Left lung (tissue), 10 donors: ENCODE data around the gene MEIS1. TPM values are rescaled to one million over a fixed set of nuclear protein-coding genes. Genes with fewer than 3 reads are reported as not detected.

Experiments
- ATAC-seq: fragments of 200-7000 bp; cut with Tn5 transposase; one replicate; pipeline ENCODE4 v1.9.1; 2020; ENCODE audit warnings: moderate library complexity
- DNase-seq, 4 donors: peaks; one replicate each; pipeline ENCODE4 v3.0.0-alpha.2; 2013 to 2020
- H3K27ac ChIP-seq, 2 donors: fragments of 200-600 bp; sonication (generic) in 1 of 2; one replicate each; pipeline versions ENCODE4 v1.5.0 to v1.8.0; 2020 to 2021
- H3K27me3 ChIP-seq, 2 donors: fragments of 200-600 bp; sonication (generic) in 1 of 2; one replicate each; pipeline versions ENCODE4 v1.5.0 to v1.8.0; 2020 to 2021
- H3K36me3 ChIP-seq, 2 donors: fragments of 200-600 bp; sonication (generic) in 1 of 2; one replicate each; pipeline versions ENCODE4 v1.5.0 to v1.8.0; 2020 to 2021
- H3K4me1 ChIP-seq, 2 donors: fragments of 200-600 bp; one replicate each; pipeline ENCODE4 v1.8.0; 2021
- H3K4me3 ChIP-seq, 2 donors: fragments of 200-600 bp; sonication (generic) in 1 of 2; one replicate each; pipeline versions ENCODE4 v1.5.0 to v1.8.0; 2020 to 2021; ENCODE audit warnings: mild to moderate bottlenecking in 1 of 2
- H3K9me3 ChIP-seq, 2 donors: fragments of 200-600 bp; sonication (generic) in 1 of 2; one replicate each; pipeline versions ENCODE4 v1.5.0 to v1.8.0; 2020 to 2021
- intact Hi-C, 2 donors: fragments of 100-400 bp; cut with DNase I; formaldehyde crosslinking; loops; one replicate each; pipeline versions ENCODE4 v1.11.2 to v1.14.2; 2022
- polyA plus RNA-seq, 6 donors: library from polyadenylated mRNA; unstranded; fragments of 120-200 nt; gene quantifications; one replicate each; pipeline ENCODE4 v1.2.1, GENCODE V29; 2013; ENCODE audit not compliant: insufficient read length in 6 of 6
- total RNA-seq, 2 donors: library from RNA; stranded (reverse); fragmentation: NEBNext Ultra II Directional; extraction: Animal tissue kit (Norgen Biotek cat#: 25700); gene quantifications; one replicate each; pipeline ENCODE4 v1.2.1, GENCODE V29; 2021
- TF ChIP-seq, protein P1 (sequence below), 2 donors: fragments of 200-600 bp; sonication (generic) in 1 of 2; IDR thresholded peaks; one replicate each; pipeline versions ENCODE4 v1.5.0 to v1.8.0; 2021; ENCODE audit warnings: antibody characterized with exemption in 2 of 2
- donor health status: DM: no; HTN: yes; CAD: no.
- donor health status: DM: no; HTN: no; CAD: no.

MEIS1 gene
- total and polyA plus RNA-seq, 8 donors: 54.3 to 193 (median 163) TPM

DNA sequence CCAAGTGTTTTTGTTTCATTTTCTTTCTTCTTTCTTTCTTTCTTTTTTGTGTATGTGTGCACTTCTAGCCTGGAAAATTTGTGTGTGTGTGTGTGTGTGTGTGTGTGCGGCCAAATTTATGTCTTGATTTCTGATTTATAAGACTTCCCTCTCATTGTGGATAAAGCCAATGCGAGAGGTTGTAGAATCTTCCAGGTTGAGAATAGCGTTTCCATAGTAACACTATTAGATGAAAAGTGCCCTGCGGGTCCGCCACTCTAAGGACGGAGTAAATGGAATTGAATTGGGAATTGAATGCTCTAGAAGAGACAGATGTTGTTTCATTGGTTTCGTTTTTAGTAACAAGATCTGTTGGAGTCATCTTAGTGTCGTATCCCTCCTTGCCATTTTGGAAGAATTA lies 81.6 kb downstream of the MEIS1 start:
- ATAC-seq (no peak), DNase-seq (no peak)
- H3K27me3 ChIP-seq: no peaks in the 10 kb centered on the region
- H3K27ac ChIP-seq: no peak overlapping the region
- intact Hi-C loops: no loop called here
- H3K9me3 ChIP-seq: no peaks in the 10 kb centered on the region
- peaks cover 0 to 7% of the 10 kb centered on the region in 2 donors for H3K4me1 ChIP-seq
- no peak overlapping the region for H3K4me3 ChIP-seq
- H3K36me3 ChIP-seq: no peaks in the 10 kb centered on the region
- TF ChIP-seq, protein P1, sequence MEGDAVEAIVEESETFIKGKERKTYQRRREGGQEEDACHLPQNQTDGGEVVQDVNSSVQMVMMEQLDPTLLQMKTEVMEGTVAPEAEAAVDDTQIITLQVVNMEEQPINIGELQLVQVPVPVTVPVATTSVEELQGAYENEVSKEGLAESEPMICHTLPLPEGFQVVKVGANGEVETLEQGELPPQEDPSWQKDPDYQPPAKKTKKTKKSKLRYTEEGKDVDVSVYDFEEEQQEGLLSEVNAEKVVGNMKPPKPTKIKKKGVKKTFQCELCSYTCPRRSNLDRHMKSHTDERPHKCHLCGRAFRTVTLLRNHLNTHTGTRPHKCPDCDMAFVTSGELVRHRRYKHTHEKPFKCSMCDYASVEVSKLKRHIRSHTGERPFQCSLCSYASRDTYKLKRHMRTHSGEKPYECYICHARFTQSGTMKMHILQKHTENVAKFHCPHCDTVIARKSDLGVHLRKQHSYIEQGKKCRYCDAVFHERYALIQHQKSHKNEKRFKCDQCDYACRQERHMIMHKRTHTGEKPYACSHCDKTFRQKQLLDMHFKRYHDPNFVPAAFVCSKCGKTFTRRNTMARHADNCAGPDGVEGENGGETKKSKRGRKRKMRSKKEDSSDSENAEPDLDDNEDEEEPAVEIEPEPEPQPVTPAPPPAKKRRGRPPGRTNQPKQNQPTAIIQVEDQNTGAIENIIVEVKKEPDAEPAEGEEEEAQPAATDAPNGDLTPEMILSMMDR (IDR thresholded peaks at IDR 0.05): no peak

DNA sequence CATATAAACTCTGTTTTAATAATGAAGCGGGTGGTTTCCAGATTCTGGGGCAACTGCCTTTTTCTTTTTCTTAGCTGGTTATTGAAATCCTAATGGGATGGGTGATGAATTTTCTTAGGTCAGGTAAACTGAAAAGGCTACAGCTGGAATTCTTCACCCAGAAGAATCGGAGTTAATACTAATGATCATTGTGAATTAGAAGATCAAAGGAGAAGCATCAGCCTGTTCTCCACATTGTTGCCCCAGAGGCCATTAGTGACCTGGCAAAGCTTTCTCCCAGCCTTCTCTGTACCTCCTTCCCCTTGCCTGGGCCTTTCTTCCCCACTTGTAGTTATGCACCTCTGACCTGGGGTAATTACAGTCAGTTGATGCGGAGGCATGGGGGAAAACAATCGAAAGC lies 82.8 kb downstream of the MEIS1 start:
- no peak for DNase-seq
- TF ChIP-seq, protein P1 (IDR thresholded peaks at IDR 0.05): no peak
- Histone ChIP-seq H3K36me3 (no peaks in the 10 kb centered on the region), H3K9me3 (no peaks in the 10 kb centered on the region), H3K27ac (no peak overlapping the region), H3K27me3 (no peaks in the 10 kb centered on the region), H3K4me1 (no peaks in the 10 kb centered on the region), H3K4me3 (no peak overlapping the region)
- intact Hi-C loops: no loop called here
- no peak for ATAC-seq

DNA sequence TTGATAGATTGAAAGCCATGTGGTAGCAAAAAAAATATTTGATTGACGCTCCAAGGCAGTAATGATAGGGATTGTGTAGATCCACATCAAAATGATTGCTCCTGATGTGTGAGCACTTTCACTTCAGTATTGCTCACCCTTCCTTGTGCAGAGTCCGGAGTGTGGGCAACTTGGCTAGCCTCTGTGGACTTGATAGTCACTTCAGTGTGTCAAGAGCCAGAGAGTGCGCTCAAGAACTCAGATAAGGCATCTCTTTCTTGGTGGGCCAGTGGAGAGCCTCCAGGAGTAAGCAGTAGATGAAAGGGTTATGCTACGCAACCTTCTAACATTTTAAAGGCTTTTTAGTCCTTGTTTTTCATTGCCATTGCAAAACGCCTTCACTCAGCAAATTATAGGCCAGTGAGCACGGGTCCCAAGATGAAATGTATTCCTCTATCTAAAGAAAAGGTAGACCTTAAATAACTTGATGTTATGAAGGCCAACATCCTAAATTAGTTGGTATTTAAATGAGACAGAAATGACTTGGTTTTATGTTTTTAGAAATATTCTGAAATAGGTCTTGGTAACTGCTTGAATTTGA lies 84.4 kb downstream of the MEIS1 start:
- Histone ChIP-seq H3K4me3 (no peak overlapping the region), H3K27me3 (no peaks in the 10 kb centered on the region), H3K36me3 (no peaks in the 10 kb centered on the region), H3K27ac (no peak overlapping the region), H3K4me1 (no peaks in the 10 kb centered on the region), H3K9me3 (no peaks in the 10 kb centered on the region)
- intact Hi-C loops: no loop called here
- DNase-seq (no peak), ATAC-seq (peak; percentile 90)
- TF ChIP-seq, protein P1 (IDR thresholded peaks at IDR 0.05): no peak

DNA sequence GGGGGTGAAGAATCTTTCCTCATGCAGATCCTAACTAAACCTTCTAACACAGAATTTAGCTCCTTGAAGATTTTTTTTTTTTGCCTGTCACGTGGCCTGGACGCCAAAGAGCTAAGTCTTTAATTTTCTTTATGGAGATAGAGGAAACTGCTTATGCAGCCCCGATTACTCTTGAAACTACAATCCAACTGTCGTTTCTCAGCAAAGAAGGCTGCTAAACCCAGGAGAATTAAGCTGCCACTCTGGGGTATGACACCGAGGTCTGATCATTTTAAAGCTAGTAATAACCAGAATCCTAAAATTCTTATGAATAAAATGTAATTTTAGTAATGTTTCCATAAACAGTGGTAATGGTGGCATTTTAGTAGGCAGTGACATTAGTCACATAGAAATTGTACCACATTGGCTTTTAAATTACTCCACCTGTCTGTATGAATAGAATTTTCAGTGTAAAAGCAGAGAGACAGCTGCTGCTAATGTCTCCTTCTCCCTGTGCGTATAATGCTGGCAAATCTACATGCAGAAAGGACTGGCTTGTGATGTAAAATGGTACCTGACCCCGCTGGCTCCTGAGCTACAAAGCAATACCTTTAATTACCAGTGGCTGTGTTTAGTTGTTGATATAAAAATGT lies 86.5 kb downstream of the MEIS1 start:
- Histone ChIP-seq H3K27me3 (no peaks in the 10 kb centered on the region), H3K9me3 (no peaks in the 10 kb centered on the region), H3K27ac (no peak overlapping the region), H3K4me1 (peaks cover 0 to 4% of the 10 kb centered on the region in 2 donors), H3K4me3 (no peak overlapping the region), H3K36me3 (no peaks in the 10 kb centered on the region)
- DNase-seq: no peak
- ATAC-seq: no peak
- TF ChIP-seq, protein P1 (IDR thresholded peaks at IDR 0.05): no peak
- intact Hi-C loops: no loop called here

DNA sequence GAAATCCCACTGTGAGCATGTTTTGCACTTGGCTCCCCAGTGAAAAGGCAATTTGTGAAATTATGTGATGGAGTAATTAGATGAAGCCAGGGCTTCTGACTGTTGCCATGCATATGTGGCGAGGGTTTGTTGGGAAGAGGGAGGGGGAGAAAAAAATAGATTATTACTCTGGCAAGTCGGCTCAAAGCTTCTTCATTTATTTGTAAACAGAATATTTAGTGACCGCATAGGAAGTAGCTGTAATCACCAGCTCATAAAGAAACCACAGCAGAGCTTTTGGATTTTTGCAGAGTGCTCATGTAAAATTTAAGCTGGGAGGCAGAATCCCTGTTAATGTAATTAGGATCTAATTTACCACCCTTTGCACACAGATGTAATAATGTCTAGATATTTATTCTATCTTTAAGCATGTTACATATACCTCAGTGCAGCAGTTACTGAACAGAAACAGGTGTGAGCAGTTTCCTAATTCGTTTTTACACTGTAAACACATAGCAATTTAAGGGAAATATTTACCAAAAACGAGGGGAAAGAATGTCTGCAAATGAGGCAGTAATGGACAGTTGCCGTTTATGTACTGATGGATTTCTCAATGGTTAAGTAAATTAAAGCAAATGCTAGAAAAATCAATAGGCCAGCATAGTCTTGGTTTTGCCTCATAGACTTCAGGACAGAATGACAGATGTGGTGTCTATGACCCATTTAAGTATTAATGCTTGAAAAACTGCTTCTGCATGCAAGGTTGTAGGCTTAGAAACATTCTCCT lies 87.9 kb downstream of the MEIS1 start:
- Histone ChIP-seq H3K9me3 (no peaks in the 10 kb centered on the region), H3K4me3 (no peak overlapping the region), H3K27ac (no peak overlapping the region), H3K27me3 (no peaks in the 10 kb centered on the region), H3K4me1 (peaks cover 0 to 5% of the 10 kb centered on the region in 2 donors), H3K36me3 (no peaks in the 10 kb centered on the region)
- DNase-seq: no peak
- no peak for ATAC-seq
- TF ChIP-seq, protein P1 (IDR thresholded peaks at IDR 0.05): no peak
- intact Hi-C loops: no loop called here
